ENCODE results near the gene CACNB3. TPM values are rescaled to one million over a fixed set of nuclear protein-coding genes. Genes with fewer than 3 reads are reported as not detected.

CACNB3 gene
- total and polyA plus RNA-seq, 2 of the 13 experiments (the other 11 are each of a cell fraction or from before 2014, with no cell fraction given) = 0.29 to 0.54 TPM

DNA sequence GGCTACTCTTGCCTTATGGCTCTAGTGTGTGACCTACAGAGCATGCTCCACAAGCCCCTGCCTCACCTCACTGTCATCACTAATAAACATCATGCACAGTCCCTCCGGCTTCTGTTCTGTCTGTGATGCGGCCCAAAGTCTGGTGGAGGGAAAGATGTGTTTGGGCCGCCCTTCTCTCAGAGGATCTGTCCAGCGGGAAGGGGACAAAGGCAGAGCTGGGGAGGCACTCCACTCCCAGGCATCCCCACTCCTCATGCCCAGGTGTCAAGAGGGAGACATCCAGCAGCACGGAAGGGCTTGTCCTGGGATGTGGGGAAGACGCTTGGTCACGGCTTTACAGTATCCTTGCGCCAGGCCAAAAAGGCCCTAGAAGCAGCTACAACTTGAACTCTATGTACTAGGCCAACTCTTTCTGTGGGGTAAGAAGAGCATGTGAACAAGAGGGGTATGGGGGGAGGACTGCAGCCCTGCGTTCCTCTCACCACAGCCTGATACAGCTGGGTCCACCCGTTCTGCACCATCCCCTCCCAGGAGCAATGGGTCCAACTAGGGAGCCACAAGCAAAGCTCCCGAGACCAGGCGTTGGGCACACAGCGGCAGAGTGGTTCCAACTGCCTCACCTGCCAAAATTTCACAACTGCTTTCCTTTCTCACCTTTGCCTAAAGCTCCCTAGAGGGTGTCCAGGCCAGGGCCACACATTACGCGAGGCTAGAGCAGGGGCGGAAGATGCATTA is 10.7 kb downstream of the CACNB3 start:
- H3K36me3 ChIP-seq (replicated peaks in 1 of 2; ENCODE audit: control insufficient read depth in 1 of 2, insufficient read depth in 2 of 2, low read length in 2 of 2) = peaks cover 26 to 43% of the 10 kb centered on the region in 2 experiments
- H2AFZ ChIP-seq (ENCODE audit: low read length) = no peak overlapping the region
- no peak overlapping the region for H3K27ac ChIP-seq (ENCODE audit: extremely low read length, insufficient read depth, low read length)
- H3K9ac ChIP-seq (ENCODE audit: insufficient read depth, low read depth, low read length) = no peak overlapping the region
- H3K4me2 ChIP-seq (ENCODE audit: low read depth, low read length) = no peak overlapping the region
- 99% methylated on average over 9 of the region's 16 CpGs for WGBS (ENCODE audit: low lambda C conversion rate)
- no peaks in the 10 kb centered on the region for H3K9me3 ChIP-seq (ENCODE audit: low read length)
- no TSS peak for BruUV-seq (replicated peaks)
- H3K4me3 ChIP-seq (replicated peaks in 1 of 3; ENCODE audit: insufficient read depth in 1 of 3, low read depth in 2 of 3, low read length in 3 of 3) = no peak overlapping the region
- ATAC-seq = no peak
- peak; percentile 43 for TF ChIP-seq AGO2 (optimal IDR thresholded peaks at IDR 0.05; ENCODE audit: low read depth, low read length)
- TF ChIP-seq CEBPG (CRISPR knock-in tag; IDR thresholded peaks at IDR 0.05) = no peak
- intact Hi-C loops (cut with micrococcal nuclease; ENCODE audit: unreplicated experiment) = no loop called here
- ChIA-PET CTCF (ENCODE audit: low intra/inter-chr PET ratio, low total read pairs) (no interaction called here), POLR2A (no interaction called here)
- no peaks in the 10 kb centered on the region for H3K79me2 ChIP-seq (ENCODE audit: insufficient read depth, low read length)
- H4K20me1 ChIP-seq (ENCODE audit: insufficient read depth, low read length) = no peaks in the 10 kb centered on the region
- in situ Hi-C loops (cut with HindIII; ENCODE audit: extremely low pct_ligation_motif_present, low pct_unique_long_range_greater_than_20kb) = no loop called here
- no peak for DNase-seq (ENCODE audit: low spot score)
- H3K4me1 ChIP-seq (ENCODE audit: insufficient read depth, low read length) = no peaks in the 10 kb centered on the region
- peaks cover 2 to 18% of the 10 kb centered on the region in 2 experiments; a peak in 3 of 5 replicates for H3K27me3 ChIP-seq (ENCODE audit: control insufficient read depth in 1 of 2, insufficient read depth in 2 of 2, low read length in 2 of 2)
- FAIRE-seq = no peak

DNA sequence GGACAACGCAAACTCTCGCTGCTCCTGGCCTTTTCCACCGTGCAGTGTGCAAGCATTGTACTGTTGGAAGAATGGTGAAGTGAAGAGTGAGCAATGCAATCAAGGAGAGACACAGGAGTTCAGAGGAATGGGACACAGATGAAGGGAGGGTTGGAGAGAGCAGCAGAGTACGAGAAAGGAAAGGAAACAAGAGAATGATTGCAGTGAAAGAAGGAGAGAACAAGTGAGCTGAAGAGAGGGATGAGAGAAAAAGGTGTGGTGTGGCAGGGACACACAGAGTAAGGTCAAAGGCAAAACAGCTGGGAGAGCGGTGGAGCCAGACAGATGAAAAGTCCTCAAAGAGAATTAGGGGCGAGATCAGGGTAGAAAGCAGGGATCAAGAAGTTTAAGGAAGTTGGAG is 13.0 kb downstream of the CACNB3 start:
- H3K4me3 ChIP-seq (replicated peaks in 1 of 3; ENCODE audit: insufficient read depth in 1 of 3, low read depth in 2 of 3, low read length in 3 of 3) = no peak overlapping the region
- no peaks in the 10 kb centered on the region for H3K9me3 ChIP-seq (ENCODE audit: low read length)
- no peak overlapping the region for H3K4me2 ChIP-seq (ENCODE audit: low read depth, low read length)
- CTCF ChIA-PET (ENCODE audit: low intra/inter-chr PET ratio, low total read pairs) = no interaction called here
- H4K20me1 ChIP-seq (ENCODE audit: insufficient read depth, low read length) = no peaks in the 10 kb centered on the region
- BruUV-seq (replicated peaks) = no TSS peak
- H3K4me1 ChIP-seq (ENCODE audit: insufficient read depth, low read length) = no peaks in the 10 kb centered on the region
- H3K27ac ChIP-seq (ENCODE audit: extremely low read length, insufficient read depth, low read length) = no peak overlapping the region
- TF ChIP-seq ZBTB2 (CRISPR knock-in tag; IDR thresholded peaks at IDR 0.05; ENCODE audit: low read depth) = no peak
- no peak for TF ChIP-seq ZNF138 (CRISPR knock-in tag; IDR thresholded peaks at IDR 0.05; ENCODE audit: low read depth)
- no peak for TF ChIP-seq NFE2L1 (CRISPR knock-in tag; IDR thresholded peaks at IDR 0.05; ENCODE audit: borderline replicate concordance)
- TF ChIP-seq MAF1 (CRISPR knock-in tag; IDR thresholded peaks at IDR 0.05; ENCODE audit: borderline replicate concordance) = no peak
- TF ChIP-seq ZNF263 (CRISPR knock-in tag; IDR thresholded peaks at IDR 0.05) = no peak
- no peak for TF ChIP-seq ZMYM4 (CRISPR knock-in tag; IDR thresholded peaks at IDR 0.05)
- no peak for TF ChIP-seq ZNF737 (CRISPR knock-in tag; IDR thresholded peaks at IDR 0.05; ENCODE audit: borderline replicate concordance)
- no peak for TF ChIP-seq PITX1 (CRISPR knock-in tag; IDR thresholded peaks at IDR 0.05)
- TF ChIP-seq ZBTB7A (CRISPR knock-in tag; IDR thresholded peaks at IDR 0.05) = no peak
- no peak for TF ChIP-seq ZNF143 (CRISPR knock-in tag; IDR thresholded peaks at IDR 0.05)
- no peak for TF ChIP-seq ZNF605 (CRISPR knock-in tag; IDR thresholded peaks at IDR 0.05)
- no peak for TF ChIP-seq ZNF180 (CRISPR knock-in tag; IDR thresholded peaks at IDR 0.05; ENCODE audit: borderline replicate concordance, low read depth)
- TF ChIP-seq ZNF780A (CRISPR knock-in tag; IDR thresholded peaks at IDR 0.05) = no peak
- no peak for TF ChIP-seq ZNF652 (CRISPR knock-in tag; IDR thresholded peaks at IDR 0.05; ENCODE audit: borderline replicate concordance, low read depth)
- no peak for TF ChIP-seq HNRNPK (IDR thresholded peaks at IDR 0.05; ENCODE audit: low read depth, low read length, poor library complexity, severe bottlenecking)
- no peak for TF ChIP-seq NR0B2 (CRISPR knock-in tag; IDR thresholded peaks at IDR 0.05)
- TF ChIP-seq CHD4 (IDR thresholded peaks at IDR 0.05; ENCODE audit: borderline replicate concordance, low read length) = no peak
- peaks cover 32 to 52% of the 10 kb centered on the region in 2 experiments for H3K36me3 ChIP-seq (replicated peaks in 1 of 2; ENCODE audit: control insufficient read depth in 1 of 2, insufficient read depth in 2 of 2, low read length in 2 of 2)
- 0 out of 5 replicates have a peak, but pooled peaks cover 0 to under 1% of the 10 kb centered on the region in 2 experiments for H3K27me3 ChIP-seq (ENCODE audit: control insufficient read depth in 1 of 2, insufficient read depth in 2 of 2, low read length in 2 of 2)
- WGBS (ENCODE audit: low lambda C conversion rate) = 95% methylated on average over 6 of the region's 6 CpGs
- DNase-seq (ENCODE audit: low spot score) = no peak
- FAIRE-seq = no peak
- intact Hi-C loops (cut with micrococcal nuclease; ENCODE audit: unreplicated experiment) = no loop called here
- no peak overlapping the region for H2AFZ ChIP-seq (ENCODE audit: low read length)
- no peak overlapping the region for H3K9ac ChIP-seq (ENCODE audit: insufficient read depth, low read depth, low read length)
- H3K79me2 ChIP-seq (ENCODE audit: insufficient read depth, low read length) = no peaks in the 10 kb centered on the region
- POLR2A ChIA-PET = no interaction called here
- in situ Hi-C loops (cut with HindIII; ENCODE audit: extremely low pct_ligation_motif_present, low pct_unique_long_range_greater_than_20kb) = no loop called here
- ATAC-seq = no peak
